Muscle of arm (tissue), 12 donors: ENCODE data around the gene CMTM6. TPM values are rescaled to one million over a fixed set of nuclear protein-coding genes. Genes with fewer than 3 reads are reported as not detected.

Source experiments
- polyA plus RNA-seq, 12 donors: library from polyadenylated mRNA; unstranded; fragments of 120-200 nt; gene quantifications; one replicate each; pipeline ENCODE4 v1.2.1, GENCODE V29; 2013; ENCODE audit not compliant: insufficient read length in 12 of 12

The CMTM6 gene
- polyA plus RNA-seq, 12 donors = 20.3 to 110 (median 31.2) TPM

Other genes with a start within 250 kb of the CMTM6 start
- 10 to 100 TPM in 11 of 12 donors, not detected in 1; 11.7 to 30.2 (median 17.4) TPM for gene CMTM7, start 111.0 kb downstream of the CMTM6 start, polyA plus RNA-seq
- 10 to 100 TPM in 11 of 12 donors, not detected in 1; 30.3 to 49.5 (median 38.1) TPM for gene DYNC1LI1, start 68.0 kb upstream of the CMTM6 start, polyA plus RNA-seq
- 10 to 100 TPM in 11 of 12 donors, not detected in 1; 21.5 to 40.5 (median 28.7) TPM for gene CNOT10, start 182.3 kb upstream of the CMTM6 start, polyA plus RNA-seq